Mammary epithelial cell (primary cell): Measurements from ENCODE around the gene MOGAT2.

Source experiments
- EZH2 ChIP-seq: IDR thresholded peaks from 2 replicates; pipeline ENCODE4 v1.6.1; 2012; ENCODE audit warnings: low read length, inconsistent platforms, borderline replicate concordance
- TF ChIP-seq, protein P1 (sequence below), 2 donors: IDR thresholded peaks in 1 of 2; conservative IDR thresholded peaks in 1 of 2; 2 replicates each; pipeline ENCODE4 v1.5.1; 2011 to 2012; ENCODE audit warnings: inconsistent platforms in 2 of 2, low read length in 2 of 2, mild to moderate bottlenecking in 2 of 2, control low read depth in 1 of 2, low read depth in 1 of 2; ENCODE audit not compliant: insufficient read depth in 1 of 2; ENCODE audit errors: extremely low read depth in 1 of 2

DNA sequence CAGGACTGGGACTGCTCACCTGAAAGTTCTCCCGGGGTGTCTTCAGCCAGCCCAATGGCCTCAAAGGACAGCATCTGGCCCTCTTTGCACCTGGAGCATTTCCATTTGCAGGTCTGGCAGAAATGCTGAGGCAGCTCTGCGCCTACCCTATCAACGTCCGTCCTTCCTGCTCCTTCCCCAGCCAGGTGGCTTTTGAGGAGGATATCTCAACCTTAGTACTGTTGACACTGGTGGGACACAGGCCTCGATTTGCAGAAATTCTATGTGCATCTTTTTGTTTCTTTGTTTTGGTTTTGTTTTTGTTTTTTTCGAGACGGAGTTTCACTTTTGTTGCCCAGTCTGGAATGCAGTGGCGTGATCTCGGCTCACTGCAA is 5.0 kb downstream of the MOGAT2 start:
- TF ChIP-seq, protein P1, sequence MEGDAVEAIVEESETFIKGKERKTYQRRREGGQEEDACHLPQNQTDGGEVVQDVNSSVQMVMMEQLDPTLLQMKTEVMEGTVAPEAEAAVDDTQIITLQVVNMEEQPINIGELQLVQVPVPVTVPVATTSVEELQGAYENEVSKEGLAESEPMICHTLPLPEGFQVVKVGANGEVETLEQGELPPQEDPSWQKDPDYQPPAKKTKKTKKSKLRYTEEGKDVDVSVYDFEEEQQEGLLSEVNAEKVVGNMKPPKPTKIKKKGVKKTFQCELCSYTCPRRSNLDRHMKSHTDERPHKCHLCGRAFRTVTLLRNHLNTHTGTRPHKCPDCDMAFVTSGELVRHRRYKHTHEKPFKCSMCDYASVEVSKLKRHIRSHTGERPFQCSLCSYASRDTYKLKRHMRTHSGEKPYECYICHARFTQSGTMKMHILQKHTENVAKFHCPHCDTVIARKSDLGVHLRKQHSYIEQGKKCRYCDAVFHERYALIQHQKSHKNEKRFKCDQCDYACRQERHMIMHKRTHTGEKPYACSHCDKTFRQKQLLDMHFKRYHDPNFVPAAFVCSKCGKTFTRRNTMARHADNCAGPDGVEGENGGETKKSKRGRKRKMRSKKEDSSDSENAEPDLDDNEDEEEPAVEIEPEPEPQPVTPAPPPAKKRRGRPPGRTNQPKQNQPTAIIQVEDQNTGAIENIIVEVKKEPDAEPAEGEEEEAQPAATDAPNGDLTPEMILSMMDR (conservative IDR thresholded peaks at IDR 0.05 in 1 of 2, IDR thresholded peaks at IDR 0.05 in 1 of 2; ENCODE audit: extremely low read depth in 1 of 2, insufficient read depth in 1 of 2, low read depth in 1 of 2, low read length in 2 of 2), result no peak
- no peak for TF ChIP-seq EZH2
